SK-N-SH treated with all-trans-retinoic acid at 6 μM for 48 hours (cell line): Measurements from ENCODE around the gene SLITRK3.

ENCODE experiments used
- ATAC-seq: fragments of 200-7000 bp; cut with Tn5 transposase; 3 replicates; pipeline ENCODE4 v1.9.1; 2020; ENCODE audit warnings: mild to moderate bottlenecking, moderate library complexity
- ARNTL ChIP-seq: fragments of 450-650 bp; formaldehyde crosslinking; IDR thresholded peaks from 2 replicates; pipeline ENCODE4 v1.5.0; 2020; ENCODE audit warnings: low read depth, mild to moderate bottlenecking, moderate library complexity, borderline replicate concordance
- BACH2 ChIP-seq: fragments of 250-450 bp; sonication (Bioruptor Pico); IDR thresholded peaks from 2 replicates; pipeline ENCODE4 v1.9.0; 2021; ENCODE audit warnings: mild to moderate bottlenecking, borderline replicate concordance
- CSDC2 ChIP-seq: fragments of 250-450 bp; sonication (Bioruptor Pico); IDR thresholded peaks from 2 replicates; pipeline ENCODE4 v1.5.0; 2020; ENCODE audit warnings: mild to moderate bottlenecking, moderate library complexity
- ESRRG ChIP-seq: fragments of 250-450 bp; sonication (Bioruptor Pico); IDR thresholded peaks from 2 replicates; pipeline ENCODE4 v1.6.1; 2021; ENCODE audit warnings: mild to moderate bottlenecking
- GLIS3 ChIP-seq: fragments of 250-450 bp; sonication (Bioruptor Pico); IDR thresholded peaks from 2 replicates; pipeline ENCODE4 v1.5.0; 2020; ENCODE audit warnings: mild to moderate bottlenecking, moderate library complexity
- ISL1 ChIP-seq: fragments of 250-450 bp; sonication (Bioruptor Pico); IDR thresholded peaks from 2 replicates; pipeline ENCODE4 v2.1.2; 2022; ENCODE audit warnings: mild to moderate bottlenecking, moderate library complexity
- OSR1 ChIP-seq: fragments of 250-450 bp; sonication (Bioruptor Pico); IDR thresholded peaks from 2 replicates; pipeline ENCODE4 v1.8.0; 2022; ENCODE audit warnings: moderate library complexity, mild to moderate bottlenecking, inconsistent platforms
- PPARA ChIP-seq: fragments of 250-450 bp; sonication (Bioruptor Pico); IDR thresholded peaks from 2 replicates; pipeline ENCODE4 v1.5.0; 2020; ENCODE audit warnings: mild to moderate bottlenecking, borderline replicate concordance
- RARB ChIP-seq: fragments of 250-450 bp; sonication (Bioruptor Pico); IDR thresholded peaks from 2 replicates; pipeline ENCODE4 v1.8.0; 2021; ENCODE audit warnings: mild to moderate bottlenecking, moderate library complexity
- SNAI2 ChIP-seq: fragments of 250-450 bp; sonication (Bioruptor Pico); IDR thresholded peaks from 2 replicates; pipeline ENCODE4 v1.5.0; 2020; ENCODE audit warnings: mild to moderate bottlenecking, moderate library complexity
- TCF4 ChIP-seq: fragments of 250-450 bp; sonication (Bioruptor Pico); IDR thresholded peaks from 2 replicates; pipeline ENCODE4 v1.8.0; 2021; ENCODE audit warnings: mild to moderate bottlenecking, moderate library complexity, borderline replicate concordance
- TOX ChIP-seq: fragments of 250-450 bp; sonication (Bioruptor Pico); IDR thresholded peaks from 2 replicates; pipeline ENCODE4 v1.8.0; 2021; ENCODE audit warnings: mild to moderate bottlenecking, moderate library complexity, borderline replicate concordance
- ZC3H10 ChIP-seq: fragments of 250-450 bp; sonication (Bioruptor Pico); IDR thresholded peaks from 2 replicates; pipeline ENCODE4 v1.5.1; 2021; ENCODE audit warnings: mild to moderate bottlenecking, moderate library complexity
- ZFP3 ChIP-seq: fragments of 250-450 bp; sonication (Bioruptor Pico); IDR thresholded peaks from 2 replicates; pipeline ENCODE4 v1.5.0; 2020; ENCODE audit warnings: mild to moderate bottlenecking, moderate library complexity
- ZFP30 ChIP-seq: fragments of 450-650 bp; formaldehyde crosslinking; IDR thresholded peaks from 2 replicates; pipeline ENCODE4 v1.5.0; 2022; ENCODE audit warnings: mild to moderate bottlenecking, moderate library complexity
- ZNF70 ChIP-seq: fragments of 450-650 bp; formaldehyde crosslinking; IDR thresholded peaks from 2 replicates; pipeline ENCODE4 v1.5.0; 2020; ENCODE audit warnings: mild to moderate bottlenecking, moderate library complexity
- ZNF8 ChIP-seq: fragments of 450-650 bp; formaldehyde crosslinking; IDR thresholded peaks from 2 replicates; pipeline ENCODE4 v1.5.0; 2020; ENCODE audit warnings: mild to moderate bottlenecking, moderate library complexity
- TF ChIP-seq, protein P1 (sequence below): fragments of 250-450 bp; sonication (Bioruptor Pico); IDR thresholded peaks from 2 replicates; pipeline ENCODE4 v1.8.0; 2020; ENCODE audit warnings: mild to moderate bottlenecking, moderate library complexity, borderline replicate concordance
- TF ChIP-seq, protein P2 (sequence below): fragments of 250-450 bp; sonication (Bioruptor Pico); IDR thresholded peaks from 2 replicates; pipeline ENCODE4 v1.5.1; 2020; ENCODE audit warnings: low read depth, mild to moderate bottlenecking, moderate library complexity
- TF ChIP-seq, protein P3 (sequence below): fragments of 250-450 bp; sonication (Bioruptor Pico); IDR thresholded peaks from 2 replicates; pipeline ENCODE4 v1.5.0; 2020; ENCODE audit warnings: mild to moderate bottlenecking, moderate library complexity
- TF ChIP-seq, protein P4 (sequence below): fragments of 250-450 bp; sonication (Bioruptor Pico); IDR thresholded peaks from 2 replicates; pipeline ENCODE4 v1.8.0; 2021; ENCODE audit warnings: low read depth, mild to moderate bottlenecking, moderate library complexity, borderline replicate concordance
- TF ChIP-seq, protein P5 (sequence below): fragments of 250-450 bp; sonication (Bioruptor Pico); IDR thresholded peaks from 2 replicates; pipeline ENCODE4 v1.5.1; 2021; ENCODE audit warnings: mild to moderate bottlenecking, moderate library complexity

SLITRK3 gene

DNA sequence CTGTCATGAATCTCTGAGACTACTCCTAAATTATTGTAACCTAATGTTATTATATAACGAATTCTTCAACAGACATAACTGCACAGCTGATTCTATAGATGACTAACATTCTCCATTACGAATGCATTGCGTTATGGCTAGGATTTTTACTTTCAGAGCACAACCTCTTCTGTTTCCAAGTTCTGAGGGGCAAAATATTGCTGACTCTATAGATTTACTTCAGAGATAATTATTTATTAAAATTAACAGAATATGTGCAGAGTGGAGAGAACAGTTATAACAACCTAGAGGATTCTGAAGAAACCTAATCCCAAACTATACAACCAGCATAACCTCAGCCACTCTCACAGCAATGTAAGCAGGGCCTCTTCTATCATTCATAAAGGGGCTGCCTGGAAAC is 25.9 kb downstream of the SLITRK3 start:
- no peak for ATAC-seq

DNA sequence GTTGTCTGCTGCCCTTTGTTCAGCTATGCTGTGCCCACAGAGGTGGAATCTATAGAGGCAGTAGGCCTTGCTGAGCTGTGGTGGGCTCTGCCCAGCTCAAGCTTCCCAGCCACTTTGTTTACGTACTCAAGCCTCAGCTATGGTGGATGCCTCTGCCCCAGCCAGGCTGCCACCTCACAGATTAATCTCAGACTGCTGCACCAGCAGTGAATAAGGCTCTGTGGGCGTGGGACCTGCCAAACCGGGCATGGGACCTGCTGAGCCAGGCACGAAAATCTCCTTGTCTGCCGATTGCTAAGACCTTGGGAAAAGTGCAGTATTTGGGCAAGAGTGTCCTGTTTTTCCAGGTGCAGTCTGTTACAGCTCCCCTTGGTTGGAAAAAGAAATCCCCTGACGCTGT is 26.8 kb downstream of the SLITRK3 start:
- TF ChIP-seq ESRRG (no peak), GLIS3 (CRISPR knock-in tag) (no peak), OSR1 (CRISPR knock-in tag) (no peak)
- TF ChIP-seq, protein P1, sequence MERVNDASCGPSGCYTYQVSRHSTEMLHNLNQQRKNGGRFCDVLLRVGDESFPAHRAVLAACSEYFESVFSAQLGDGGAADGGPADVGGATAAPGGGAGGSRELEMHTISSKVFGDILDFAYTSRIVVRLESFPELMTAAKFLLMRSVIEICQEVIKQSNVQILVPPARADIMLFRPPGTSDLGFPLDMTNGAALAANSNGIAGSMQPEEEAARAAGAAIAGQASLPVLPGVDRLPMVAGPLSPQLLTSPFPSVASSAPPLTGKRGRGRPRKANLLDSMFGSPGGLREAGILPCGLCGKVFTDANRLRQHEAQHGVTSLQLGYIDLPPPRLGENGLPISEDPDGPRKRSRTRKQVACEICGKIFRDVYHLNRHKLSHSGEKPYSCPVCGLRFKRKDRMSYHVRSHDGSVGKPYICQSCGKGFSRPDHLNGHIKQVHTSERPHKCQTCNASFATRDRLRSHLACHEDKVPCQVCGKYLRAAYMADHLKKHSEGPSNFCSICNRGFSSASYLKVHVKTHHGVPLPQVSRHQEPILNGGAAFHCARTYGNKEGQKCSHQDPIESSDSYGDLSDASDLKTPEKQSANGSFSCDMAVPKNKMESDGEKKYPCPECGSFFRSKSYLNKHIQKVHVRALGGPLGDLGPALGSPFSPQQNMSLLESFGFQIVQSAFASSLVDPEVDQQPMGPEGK (CRISPR knock-in tag), result no peak
- TF ChIP-seq, protein P2, sequence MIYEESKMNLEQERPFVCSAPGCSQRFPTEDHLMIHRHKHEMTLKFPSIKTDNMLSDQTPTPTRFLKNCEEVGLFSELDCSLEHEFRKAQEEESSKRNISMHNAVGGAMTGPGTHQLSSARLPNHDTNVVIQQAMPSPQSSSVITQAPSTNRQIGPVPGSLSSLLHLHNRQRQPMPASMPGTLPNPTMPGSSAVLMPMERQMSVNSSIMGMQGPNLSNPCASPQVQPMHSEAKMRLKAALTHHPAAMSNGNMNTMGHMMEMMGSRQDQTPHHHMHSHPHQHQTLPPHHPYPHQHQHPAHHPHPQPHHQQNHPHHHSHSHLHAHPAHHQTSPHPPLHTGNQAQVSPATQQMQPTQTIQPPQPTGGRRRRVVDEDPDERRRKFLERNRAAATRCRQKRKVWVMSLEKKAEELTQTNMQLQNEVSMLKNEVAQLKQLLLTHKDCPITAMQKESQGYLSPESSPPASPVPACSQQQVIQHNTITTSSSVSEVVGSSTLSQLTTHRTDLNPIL (CRISPR knock-in tag), result no peak
- ATAC-seq, result no peak

More for the DNA sequence above, 25.9 kb downstream of the SLITRK3 start:
- TF ChIP-seq TCF4, result no peak
- TF ChIP-seq, protein P2 (CRISPR knock-in tag), result no peak
- no peak for TF ChIP-seq ZNF70 (CRISPR knock-in tag)
- no peak for TF ChIP-seq PPARA
- no peak for TF ChIP-seq OSR1 (CRISPR knock-in tag)
- TF ChIP-seq, protein P1 (CRISPR knock-in tag), result no peak
- TF ChIP-seq ZNF8, result no peak
- TF ChIP-seq ZC3H10 (CRISPR knock-in tag), result no peak
- no peak for TF ChIP-seq ARNTL
- TF ChIP-seq, protein P3, sequence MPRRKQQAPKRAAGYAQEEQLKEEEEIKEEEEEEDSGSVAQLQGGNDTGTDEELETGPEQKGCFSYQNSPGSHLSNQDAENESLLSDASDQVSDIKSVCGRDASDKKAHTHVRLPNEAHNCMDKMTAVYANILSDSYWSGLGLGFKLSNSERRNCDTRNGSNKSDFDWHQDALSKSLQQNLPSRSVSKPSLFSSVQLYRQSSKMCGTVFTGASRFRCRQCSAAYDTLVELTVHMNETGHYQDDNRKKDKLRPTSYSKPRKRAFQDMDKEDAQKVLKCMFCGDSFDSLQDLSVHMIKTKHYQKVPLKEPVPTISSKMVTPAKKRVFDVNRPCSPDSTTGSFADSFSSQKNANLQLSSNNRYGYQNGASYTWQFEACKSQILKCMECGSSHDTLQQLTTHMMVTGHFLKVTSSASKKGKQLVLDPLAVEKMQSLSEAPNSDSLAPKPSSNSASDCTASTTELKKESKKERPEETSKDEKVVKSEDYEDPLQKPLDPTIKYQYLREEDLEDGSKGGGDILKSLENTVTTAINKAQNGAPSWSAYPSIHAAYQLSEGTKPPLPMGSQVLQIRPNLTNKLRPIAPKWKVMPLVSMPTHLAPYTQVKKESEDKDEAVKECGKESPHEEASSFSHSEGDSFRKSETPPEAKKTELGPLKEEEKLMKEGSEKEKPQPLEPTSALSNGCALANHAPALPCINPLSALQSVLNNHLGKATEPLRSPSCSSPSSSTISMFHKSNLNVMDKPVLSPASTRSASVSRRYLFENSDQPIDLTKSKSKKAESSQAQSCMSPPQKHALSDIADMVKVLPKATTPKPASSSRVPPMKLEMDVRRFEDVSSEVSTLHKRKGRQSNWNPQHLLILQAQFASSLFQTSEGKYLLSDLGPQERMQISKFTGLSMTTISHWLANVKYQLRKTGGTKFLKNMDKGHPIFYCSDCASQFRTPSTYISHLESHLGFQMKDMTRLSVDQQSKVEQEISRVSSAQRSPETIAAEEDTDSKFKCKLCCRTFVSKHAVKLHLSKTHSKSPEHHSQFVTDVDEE (CRISPR knock-in tag), result no peak
- TF ChIP-seq ESRRG, result no peak
- no peak for TF ChIP-seq TOX (CRISPR knock-in tag)
- no peak for TF ChIP-seq RARB (CRISPR knock-in tag)
- TF ChIP-seq, protein P4, sequence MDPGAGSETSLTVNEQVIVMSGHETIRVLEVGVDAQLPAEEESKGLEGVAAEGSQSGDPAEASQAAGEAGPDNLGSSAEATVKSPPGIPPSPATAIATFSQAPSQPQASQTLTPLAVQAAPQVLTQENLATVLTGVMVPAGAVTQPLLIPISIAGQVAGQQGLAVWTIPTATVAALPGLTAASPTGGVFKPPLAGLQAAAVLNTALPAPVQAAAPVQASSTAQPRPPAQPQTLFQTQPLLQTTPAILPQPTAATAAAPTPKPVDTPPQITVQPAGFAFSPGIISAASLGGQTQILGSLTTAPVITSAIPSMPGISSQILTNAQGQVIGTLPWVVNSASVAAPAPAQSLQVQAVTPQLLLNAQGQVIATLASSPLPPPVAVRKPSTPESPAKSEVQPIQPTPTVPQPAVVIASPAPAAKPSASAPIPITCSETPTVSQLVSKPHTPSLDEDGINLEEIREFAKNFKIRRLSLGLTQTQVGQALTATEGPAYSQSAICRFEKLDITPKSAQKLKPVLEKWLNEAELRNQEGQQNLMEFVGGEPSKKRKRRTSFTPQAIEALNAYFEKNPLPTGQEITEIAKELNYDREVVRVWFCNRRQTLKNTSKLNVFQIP (CRISPR knock-in tag), result no peak
- no peak for TF ChIP-seq SNAI2
- TF ChIP-seq ZFP3 (CRISPR knock-in tag), result no peak
- no peak for TF ChIP-seq ISL1 (CRISPR knock-in tag)
- TF ChIP-seq CSDC2 (CRISPR knock-in tag), result no peak
- TF ChIP-seq GLIS3 (CRISPR knock-in tag), result no peak

DNA sequence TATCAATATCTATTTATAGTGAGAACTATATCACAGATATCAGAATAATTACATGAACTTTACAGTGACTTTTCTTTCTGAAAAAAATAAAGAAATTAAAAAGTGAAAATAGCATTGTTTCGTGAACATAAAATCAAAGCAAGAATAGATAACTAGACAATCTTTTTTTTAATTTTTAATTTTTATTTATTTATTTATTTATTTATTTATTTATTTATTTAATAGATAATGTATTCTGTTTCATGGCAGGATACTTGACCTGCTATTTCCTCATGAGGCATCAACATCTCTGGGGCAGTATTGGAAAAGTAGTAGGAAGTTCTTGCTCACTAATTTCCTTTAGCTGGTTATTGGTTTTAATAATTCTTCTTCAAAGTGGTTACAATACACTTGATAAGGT is 33.3 kb downstream of the SLITRK3 start:
- no peak for ATAC-seq
- TF ChIP-seq, protein P2 (CRISPR knock-in tag), result no peak
- TF ChIP-seq ZFP30 (no peak), BACH2 (no peak), ZC3H10 (CRISPR knock-in tag) (no peak), OSR1 (CRISPR knock-in tag) (no peak), PPARA (no peak), ZFP3 (CRISPR knock-in tag) (no peak), GLIS3 (CRISPR knock-in tag) (no peak), TOX (CRISPR knock-in tag) (no peak), ZNF70 (CRISPR knock-in tag) (no peak), ISL1 (CRISPR knock-in tag) (no peak)
- TF ChIP-seq, protein P4 (CRISPR knock-in tag), result no peak
- TF ChIP-seq, protein P5, sequence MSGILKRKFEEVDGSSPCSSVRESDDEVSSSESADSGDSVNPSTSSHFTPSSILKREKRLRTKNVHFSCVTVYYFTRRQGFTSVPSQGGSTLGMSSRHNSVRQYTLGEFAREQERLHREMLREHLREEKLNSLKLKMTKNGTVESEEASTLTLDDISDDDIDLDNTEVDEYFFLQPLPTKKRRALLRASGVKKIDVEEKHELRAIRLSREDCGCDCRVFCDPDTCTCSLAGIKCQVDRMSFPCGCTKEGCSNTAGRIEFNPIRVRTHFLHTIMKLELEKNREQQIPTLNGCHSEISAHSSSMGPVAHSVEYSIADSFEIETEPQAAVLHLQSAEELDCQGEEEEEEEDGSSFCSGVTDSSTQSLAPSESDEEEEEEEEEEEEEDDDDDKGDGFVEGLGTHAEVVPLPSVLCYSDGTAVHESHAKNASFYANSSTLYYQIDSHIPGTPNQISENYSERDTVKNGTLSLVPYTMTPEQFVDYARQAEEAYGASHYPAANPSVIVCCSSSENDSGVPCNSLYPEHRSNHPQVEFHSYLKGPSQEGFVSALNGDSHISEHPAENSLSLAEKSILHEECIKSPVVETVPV (CRISPR knock-in tag), result no peak
